ENCODE results near the gene C10orf53. TPM values are rescaled to one million over a fixed set of nuclear protein-coding genes. Genes with fewer than 3 reads are reported as not detected.
A peak's percentile ranks its signal among the peaks of the same experiment; 100 is the strongest.

C10orf53 gene
- polyA plus RNA-seq, 2 of the 4 experiments (the other 2 are of a cell fraction), result not detected

DNA sequence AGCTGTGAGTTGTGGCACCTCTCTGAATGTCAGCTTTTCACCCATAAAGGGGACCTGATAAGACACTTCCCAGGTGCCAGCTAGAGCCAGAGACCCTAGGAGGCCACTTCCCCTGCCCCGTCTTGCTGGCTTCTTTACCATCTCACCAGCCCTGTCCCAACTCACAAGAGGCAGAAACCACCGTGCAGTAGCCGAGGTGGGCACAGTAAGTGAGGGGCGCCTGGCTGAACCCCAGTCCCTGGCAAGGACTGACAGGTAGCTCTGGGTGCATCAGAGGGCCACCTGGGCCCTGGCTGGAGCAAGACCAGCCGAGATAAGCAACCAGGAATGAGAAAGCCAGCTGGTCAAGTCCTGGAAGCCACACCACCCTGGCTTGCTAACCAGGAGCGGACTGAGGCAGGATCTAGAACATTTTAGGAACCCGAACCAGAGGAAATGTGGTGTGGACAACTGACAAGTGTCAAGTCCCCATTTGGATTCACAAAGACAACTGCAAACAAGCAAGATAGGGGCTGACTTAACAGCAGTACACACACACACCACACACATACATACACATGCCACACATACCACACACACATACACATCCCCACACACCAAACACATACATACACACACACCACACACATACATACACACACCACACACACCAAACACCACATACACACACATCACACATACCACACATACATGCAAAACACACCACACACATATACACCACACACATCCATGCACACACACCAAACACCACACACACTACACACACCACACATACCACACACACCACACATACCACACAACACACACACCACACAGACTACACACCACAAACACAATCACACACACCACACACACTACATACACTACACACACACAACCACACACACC lies 61.9 kb downstream of the C10orf53 start:
- Histone ChIP-seq H3K4me2 (no peak overlapping the region), H3K4me3 (no peak overlapping the region), H3K27ac (no peak overlapping the region), H3K4me1 (no peaks in the 10 kb centered on the region), H3K9me3 (no peaks in the 10 kb centered on the region)
- DNase-seq (ENCODE audit: low read depth in 1 of 2, low spot score in 1 of 2) (peak in 1 of 2 experiments; percentile 20), ATAC-seq (peak in 1 of 2 experiments; percentile 9; a peak in 3 of 6 replicates), FAIRE-seq (no peak)
- ChIA-PET POLR2A (no interaction called here), CTCF (no interaction called here)
- TF ChIP-seq, protein P1, sequence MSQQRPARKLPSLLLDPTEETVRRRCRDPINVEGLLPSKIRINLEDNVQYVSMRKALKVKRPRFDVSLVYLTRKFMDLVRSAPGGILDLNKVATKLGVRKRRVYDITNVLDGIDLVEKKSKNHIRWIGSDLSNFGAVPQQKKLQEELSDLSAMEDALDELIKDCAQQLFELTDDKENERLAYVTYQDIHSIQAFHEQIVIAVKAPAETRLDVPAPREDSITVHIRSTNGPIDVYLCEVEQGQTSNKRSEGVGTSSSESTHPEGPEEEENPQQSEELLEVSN (IDR thresholded peaks at IDR 0.05; ENCODE audit: borderline replicate concordance, low read depth), result no peak
- TF ChIP-seq MAZ (IDR thresholded peaks at IDR 0.05; ENCODE audit: borderline replicate concordance, low read depth, low read length), result no peak
- TF ChIP-seq, protein P2, sequence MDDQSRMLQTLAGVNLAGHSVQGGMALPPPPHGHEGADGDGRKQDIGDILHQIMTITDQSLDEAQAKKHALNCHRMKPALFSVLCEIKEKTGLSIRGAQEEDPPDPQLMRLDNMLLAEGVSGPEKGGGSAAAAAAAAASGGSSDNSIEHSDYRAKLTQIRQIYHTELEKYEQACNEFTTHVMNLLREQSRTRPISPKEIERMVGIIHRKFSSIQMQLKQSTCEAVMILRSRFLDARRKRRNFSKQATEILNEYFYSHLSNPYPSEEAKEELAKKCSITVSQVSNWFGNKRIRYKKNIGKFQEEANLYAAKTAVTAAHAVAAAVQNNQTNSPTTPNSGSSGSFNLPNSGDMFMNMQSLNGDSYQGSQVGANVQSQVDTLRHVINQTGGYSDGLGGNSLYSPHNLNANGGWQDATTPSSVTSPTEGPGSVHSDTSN (IDR thresholded peaks at IDR 0.05), result no peak
- no peak for TF ChIP-seq CBX8 (IDR thresholded peaks at IDR 0.05)
- TF ChIP-seq, protein P3, sequence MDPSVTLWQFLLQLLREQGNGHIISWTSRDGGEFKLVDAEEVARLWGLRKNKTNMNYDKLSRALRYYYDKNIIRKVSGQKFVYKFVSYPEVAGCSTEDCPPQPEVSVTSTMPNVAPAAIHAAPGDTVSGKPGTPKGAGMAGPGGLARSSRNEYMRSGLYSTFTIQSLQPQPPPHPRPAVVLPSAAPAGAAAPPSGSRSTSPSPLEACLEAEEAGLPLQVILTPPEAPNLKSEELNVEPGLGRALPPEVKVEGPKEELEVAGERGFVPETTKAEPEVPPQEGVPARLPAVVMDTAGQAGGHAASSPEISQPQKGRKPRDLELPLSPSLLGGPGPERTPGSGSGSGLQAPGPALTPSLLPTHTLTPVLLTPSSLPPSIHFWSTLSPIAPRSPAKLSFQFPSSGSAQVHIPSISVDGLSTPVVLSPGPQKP (IDR thresholded peaks at IDR 0.05; ENCODE audit: low read depth, low read length), result no peak
- no peak for TF ChIP-seq RARB (CRISPR knock-in tag; IDR thresholded peaks at IDR 0.05)
- TF ChIP-seq FOSB (CRISPR knock-in tag; IDR thresholded peaks at IDR 0.05), result no peak
- no peak for TF ChIP-seq RCOR1 (IDR thresholded peaks at IDR 0.05; ENCODE audit: low read depth, low read length)
- TF ChIP-seq ZNF302 (CRISPR knock-in tag; IDR thresholded peaks at IDR 0.05), result no peak
- no peak for TF ChIP-seq RFX5 (IDR thresholded peaks at IDR 0.05)
- no peak for TF ChIP-seq NPAS2 (CRISPR knock-in tag; IDR thresholded peaks at IDR 0.05; ENCODE audit: borderline replicate concordance)
- no peak for TF ChIP-seq JUNB (IDR thresholded peaks at IDR 0.05)
- TF ChIP-seq JUN (IDR thresholded peaks at IDR 0.05), result no peak
- TF ChIP-seq, protein P4, sequence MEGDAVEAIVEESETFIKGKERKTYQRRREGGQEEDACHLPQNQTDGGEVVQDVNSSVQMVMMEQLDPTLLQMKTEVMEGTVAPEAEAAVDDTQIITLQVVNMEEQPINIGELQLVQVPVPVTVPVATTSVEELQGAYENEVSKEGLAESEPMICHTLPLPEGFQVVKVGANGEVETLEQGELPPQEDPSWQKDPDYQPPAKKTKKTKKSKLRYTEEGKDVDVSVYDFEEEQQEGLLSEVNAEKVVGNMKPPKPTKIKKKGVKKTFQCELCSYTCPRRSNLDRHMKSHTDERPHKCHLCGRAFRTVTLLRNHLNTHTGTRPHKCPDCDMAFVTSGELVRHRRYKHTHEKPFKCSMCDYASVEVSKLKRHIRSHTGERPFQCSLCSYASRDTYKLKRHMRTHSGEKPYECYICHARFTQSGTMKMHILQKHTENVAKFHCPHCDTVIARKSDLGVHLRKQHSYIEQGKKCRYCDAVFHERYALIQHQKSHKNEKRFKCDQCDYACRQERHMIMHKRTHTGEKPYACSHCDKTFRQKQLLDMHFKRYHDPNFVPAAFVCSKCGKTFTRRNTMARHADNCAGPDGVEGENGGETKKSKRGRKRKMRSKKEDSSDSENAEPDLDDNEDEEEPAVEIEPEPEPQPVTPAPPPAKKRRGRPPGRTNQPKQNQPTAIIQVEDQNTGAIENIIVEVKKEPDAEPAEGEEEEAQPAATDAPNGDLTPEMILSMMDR (IDR thresholded peaks at IDR 0.05), result no peak
- no peak for TF ChIP-seq CHD2 (IDR thresholded peaks at IDR 0.05; ENCODE audit: low read length, partially characterized antibody)
- TF ChIP-seq, protein P5, sequence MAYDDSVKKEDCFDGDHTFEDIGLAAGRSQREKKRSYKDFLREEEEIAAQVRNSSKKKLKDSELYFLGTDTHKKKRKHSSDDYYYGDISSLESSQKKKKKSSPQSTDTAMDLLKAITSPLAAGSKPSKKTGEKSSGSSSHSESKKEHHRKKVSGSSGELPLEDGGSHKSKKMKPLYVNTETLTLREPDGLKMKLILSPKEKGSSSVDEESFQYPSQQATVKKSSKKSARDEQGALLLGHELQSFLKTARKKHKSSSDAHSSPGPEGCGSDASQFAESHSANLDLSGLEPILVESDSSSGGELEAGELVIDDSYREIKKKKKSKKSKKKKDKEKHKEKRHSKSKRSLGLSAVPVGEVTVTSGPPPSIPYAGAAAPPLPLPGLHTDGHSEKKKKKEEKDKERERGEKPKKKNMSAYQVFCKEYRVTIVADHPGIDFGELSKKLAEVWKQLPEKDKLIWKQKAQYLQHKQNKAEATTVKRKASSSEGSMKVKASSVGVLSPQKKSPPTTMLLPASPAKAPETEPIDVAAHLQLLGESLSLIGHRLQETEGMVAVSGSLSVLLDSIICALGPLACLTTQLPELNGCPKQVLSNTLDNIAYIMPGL (CRISPR knock-in tag; IDR thresholded peaks at IDR 0.05; ENCODE audit: borderline replicate concordance), result no peak
- TF ChIP-seq KDM1A (IDR thresholded peaks at IDR 0.05; ENCODE audit: low read depth), result no peak
- TF ChIP-seq ZFP36 (IDR thresholded peaks at IDR 0.05; ENCODE audit: borderline replicate concordance, partially characterized antibody), result no peak
- 40% methylated on average over 6 of the region's 7 CpGs for WGBS (ENCODE audit: missing lambda C conversion rate)

All from A549 (cell line).